ENCODE results near the gene YIF1B. TPM values are rescaled to one million over a fixed set of nuclear protein-coding genes. Genes with fewer than 3 reads are reported as not detected.

YIF1B gene
- total and polyA plus RNA-seq, 3 experiments from 2014 or later = 45.4 to 60.3 (median 57.9) TPM

GRCh38 chr19:38277549-38277948, 38.2 kb downstream of the YIF1B start:
- no peaks in the 10 kb centered on the region for H3K36me3 ChIP-seq (ENCODE audit: insufficient read depth, low read length)
- Mint-ChIP-seq H3K4me3 (no peak overlapping the region), H3K36me3 (peaks cover 0 to 2% (median 2%) of the 10 kb centered on the region in 3 donors), H3K27me3 (no peaks in the 10 kb centered on the region), H3K4me1 (peaks cover 4 to 9% (median 8%) of the 10 kb centered on the region in 3 donors), H3K9me3 (no peaks in the 10 kb centered on the region), H3K27ac (no peak overlapping the region)
- no peak overlapping the region for H3K4me3 ChIP-seq (ENCODE audit: low read length)
- ChIA-PET POLR2A (no interaction called here), CTCF (no interaction called here)
- no peak overlapping the region for H3K27ac ChIP-seq (ENCODE audit: low read depth, low read length)
- no peak for DNase-seq
- no peaks in the 10 kb centered on the region for H3K9me3 ChIP-seq (ENCODE audit: low read length)
- H3K27me3 ChIP-seq (ENCODE audit: insufficient read depth, low read length, poor library complexity, severe bottlenecking) = no peaks in the 10 kb centered on the region
- no peaks in the 10 kb centered on the region for H3K4me1 ChIP-seq (ENCODE audit: insufficient read depth, low read length)

- no peak overlapping the region for H3K27ac ChIP-seq (ENCODE audit: low read depth, low read length)
- no peaks in the 10 kb centered on the region for H3K9me3 Mint-ChIP-seq
- peaks cover 4 to 6% (median 5%) of the 10 kb centered on the region in 3 donors for H3K4me1 Mint-ChIP-seq
- H3K36me3 ChIP-seq (ENCODE audit: insufficient read depth, low read length) = no peaks in the 10 kb centered on the region
- no peak overlapping the region for H3K4me3 ChIP-seq (ENCODE audit: low read length)
- H3K9me3 ChIP-seq (ENCODE audit: low read length) = no peaks in the 10 kb centered on the region
- H3K27me3 Mint-ChIP-seq = no peaks in the 10 kb centered on the region
- ChIA-PET CTCF (no interaction called here), POLR2A (no interaction called here)
- H3K36me3 Mint-ChIP-seq = peaks cover 0 to 2% (median 2%) of the 10 kb centered on the region in 3 donors
- no peak for DNase-seq
- H3K27ac Mint-ChIP-seq = no peak overlapping the region
- H3K4me3 Mint-ChIP-seq = no peak overlapping the region
- H3K27me3 ChIP-seq (ENCODE audit: insufficient read depth, low read length, poor library complexity, severe bottlenecking) = no peaks in the 10 kb centered on the region
- H3K4me1 ChIP-seq (ENCODE audit: insufficient read depth, low read length) = no peaks in the 10 kb centered on the region
Observed at GRCh38 chr19:38276942-38277517, 38.7 kb downstream of the YIF1B start.

- Histone ChIP-seq H3K4me3 (ENCODE audit: low read length) (no peak overlapping the region), H3K27ac (ENCODE audit: low read depth, low read length) (no peak overlapping the region), H3K36me3 (ENCODE audit: insufficient read depth, low read length) (no peaks in the 10 kb centered on the region), H3K9me3 (ENCODE audit: low read length) (no peaks in the 10 kb centered on the region), H3K4me1 (ENCODE audit: insufficient read depth, low read length) (no peaks in the 10 kb centered on the region), H3K27me3 (ENCODE audit: insufficient read depth, low read length, poor library complexity, severe bottlenecking) (no peaks in the 10 kb centered on the region)
- Mint-ChIP-seq H3K36me3 (peaks cover 0 to 4% (median 0%) of the 10 kb centered on the region in 3 donors), H3K27me3 (no peaks in the 10 kb centered on the region), H3K9me3 (no peaks in the 10 kb centered on the region), H3K4me3 (no peak overlapping the region), H3K27ac (no peak overlapping the region), H3K4me1 (no peaks in the 10 kb centered on the region)
- ChIA-PET POLR2A (no interaction called here), CTCF (no interaction called here)
- DNase-seq = no peak
Observed at GRCh38 chr19:38274739-38275138, 41.0 kb downstream of the YIF1B start.

GRCh38 chr19:38273499-38273898, 42.2 kb downstream of the YIF1B start:
- no peaks in the 10 kb centered on the region for H3K4me1 Mint-ChIP-seq
- ChIA-PET CTCF (no interaction called here), POLR2A (no interaction called here)
- H3K4me3 Mint-ChIP-seq = no peak overlapping the region
- Histone ChIP-seq H3K4me1 (ENCODE audit: insufficient read depth, low read length) (no peaks in the 10 kb centered on the region), H3K36me3 (ENCODE audit: insufficient read depth, low read length) (no peaks in the 10 kb centered on the region), H3K27me3 (ENCODE audit: insufficient read depth, low read length, poor library complexity, severe bottlenecking) (no peaks in the 10 kb centered on the region), H3K9me3 (ENCODE audit: low read length) (no peaks in the 10 kb centered on the region), H3K27ac (ENCODE audit: low read depth, low read length) (no peak overlapping the region), H3K4me3 (ENCODE audit: low read length) (no peak overlapping the region)
- H3K27ac Mint-ChIP-seq = peak overlapping the region in 1 of 8 donors; percentile 7
- peaks cover 0 to 4% (median 0%) of the 10 kb centered on the region in 3 donors for H3K36me3 Mint-ChIP-seq
- no peaks in the 10 kb centered on the region for H3K9me3 Mint-ChIP-seq
- H3K27me3 Mint-ChIP-seq = no peaks in the 10 kb centered on the region
- no peak for DNase-seq

GRCh38 chr19:38270587-38271167, 45.1 kb downstream of the YIF1B start:
- ChIA-PET CTCF (no interaction called here), POLR2A (no interaction called here)
- no peaks in the 10 kb centered on the region for H3K9me3 ChIP-seq (ENCODE audit: low read length)
- no peaks in the 10 kb centered on the region for H3K9me3 Mint-ChIP-seq
- H3K27me3 ChIP-seq (ENCODE audit: insufficient read depth, low read length, poor library complexity, severe bottlenecking) = no peaks in the 10 kb centered on the region
- DNase-seq = no peak
- H3K4me3 Mint-ChIP-seq = no peak overlapping the region
- H3K4me1 Mint-ChIP-seq = peaks cover 3 to 10% (median 6%) of the 10 kb centered on the region in 3 donors
- H3K27ac Mint-ChIP-seq = peak overlapping the region in 1 of 8 donors; percentile 77
- H3K27me3 Mint-ChIP-seq = no peaks in the 10 kb centered on the region
- no peak overlapping the region for H3K4me3 ChIP-seq (ENCODE audit: low read length)
- no peaks in the 10 kb centered on the region for H3K36me3 ChIP-seq (ENCODE audit: insufficient read depth, low read length)
- peaks cover 3% of the 10 kb centered on the region for H3K4me1 ChIP-seq (ENCODE audit: insufficient read depth, low read length)
- H3K27ac ChIP-seq (ENCODE audit: low read depth, low read length) = peak overlapping the region; percentile 9
- H3K36me3 Mint-ChIP-seq = peaks cover 0 to 3% (median 0%) of the 10 kb centered on the region in 3 donors

GRCh38 chr19:38268539-38268938, 47.2 kb downstream of the YIF1B start:
- Histone ChIP-seq H3K4me1 (ENCODE audit: insufficient read depth, low read length) (peaks cover 16% of the 10 kb centered on the region), H3K9me3 (ENCODE audit: low read length) (no peaks in the 10 kb centered on the region), H3K36me3 (ENCODE audit: insufficient read depth, low read length) (no peaks in the 10 kb centered on the region), H3K4me3 (ENCODE audit: low read length) (no peak overlapping the region), H3K27me3 (ENCODE audit: insufficient read depth, low read length, poor library complexity, severe bottlenecking) (no peaks in the 10 kb centered on the region), H3K27ac (ENCODE audit: low read depth, low read length) (no peak overlapping the region)
- Mint-ChIP-seq H3K9me3 (peaks cover 0 to 2% (median 0%) of the 10 kb centered on the region in 5 donors), H3K36me3 (peaks cover 0 to 2% (median 0%) of the 10 kb centered on the region in 3 donors), H3K4me3 (peak overlapping the region in 1 of 7 donors; percentile 17), H3K27me3 (peaks cover 0 to 11% of the 10 kb centered on the region in 2 donors), H3K27ac (peak overlapping the region in 2 of 8 donors; percentile 12 to 55), H3K4me1 (peaks cover 18 to 26% (median 19%) of the 10 kb centered on the region in 3 donors)
- DNase-seq = no peak
- CTCF ChIA-PET = no interaction called here
- POLR2A ChIA-PET = no interaction called here

- peak overlapping the region in 2 of 8 donors; percentile 12 to 33 for H3K27ac Mint-ChIP-seq
- H3K36me3 Mint-ChIP-seq = peaks cover 0 to 2% (median 0%) of the 10 kb centered on the region in 3 donors
- peaks cover 18 to 27% (median 19%) of the 10 kb centered on the region in 3 donors for H3K4me1 Mint-ChIP-seq
- H3K9me3 ChIP-seq (ENCODE audit: low read length) = no peaks in the 10 kb centered on the region
- H3K27me3 ChIP-seq (ENCODE audit: insufficient read depth, low read length, poor library complexity, severe bottlenecking) = no peaks in the 10 kb centered on the region
- no peaks in the 10 kb centered on the region for H3K36me3 ChIP-seq (ENCODE audit: insufficient read depth, low read length)
- ChIA-PET CTCF (interaction anchor here (0.9 kb wide), 1 partner anchor 25 kb away, joined by 3 read pairs; no protein-coding TSS in a partner anchor), POLR2A (no interaction called here)
- peaks cover 3 to 11% of the 10 kb centered on the region in 2 donors for H3K27me3 Mint-ChIP-seq
- DNase-seq = no peak
- no peak overlapping the region for H3K27ac ChIP-seq (ENCODE audit: low read depth, low read length)
- H3K4me1 ChIP-seq (ENCODE audit: insufficient read depth, low read length) = peaks cover 17% of the 10 kb centered on the region
- peak overlapping the region in 1 of 7 donors; percentile 2 for H3K4me3 Mint-ChIP-seq
- H3K9me3 Mint-ChIP-seq = peaks cover 0 to 2% (median 0%) of the 10 kb centered on the region in 5 donors
- H3K4me3 ChIP-seq (ENCODE audit: low read length) = no peak overlapping the region
Observed at GRCh38 chr19:38267761-38268483, 47.8 kb downstream of the YIF1B start.
